Measurements from ENCODE around the gene ZNF655. TPM values are rescaled to one million over a fixed set of nuclear protein-coding genes. Genes with fewer than 3 reads are reported as not detected.

The ZNF655 gene
- total and polyA plus RNA-seq, 2 of the 8 experiments (the other 6 are each of a cell fraction or from before 2014, with no cell fraction given): 27.1 to 37.8 TPM

GRCh38 chr7:99539213-99539811 is 19.1 kb upstream of the ZNF655 start:
- no peak overlapping the region for H2AK5ac ChIP-seq (ENCODE audit: low read depth, low read length)
- 82% methylated on average over 7 of the region's 7 CpGs; no CpG with 5 or more reads in 1 of the 2 experiments for WGBS, 2 experiments (ENCODE audit: extremely low coverage in 1 of 2, insufficient coverage in 1 of 2, insufficient read length in 1 of 2, insufficient replicate concordance in 2 of 2, low coverage in 1 of 2, low lambda C conversion rate in 2 of 2, missing lambda C conversion rate in 1 of 2)
- H4K20me1 ChIP-seq (replicated peaks in 1 of 2; ENCODE audit: control insufficient read depth in 1 of 2, insufficient read depth in 2 of 2, low read length in 2 of 2): no peaks in the 10 kb centered on the region
- no peak overlapping the region for H2BK20ac ChIP-seq (ENCODE audit: low read length)
- no peak overlapping the region for H3K27ac ChIP-seq (ENCODE audit: low read depth, low read length)
- H3K14ac ChIP-seq (ENCODE audit: insufficient read length): no peak overlapping the region
- H3K18ac ChIP-seq (ENCODE audit: extremely low read depth, low read length): no peak overlapping the region
- H3K79me1 ChIP-seq (ENCODE audit: low read depth, low read length): no peaks in the 10 kb centered on the region
- no peak overlapping the region for H2BK15ac ChIP-seq (ENCODE audit: low read length)
- H2BK12ac ChIP-seq (ENCODE audit: low read depth, low read length): no peak overlapping the region
- no peaks in the 10 kb centered on the region for H3K27me3 ChIP-seq (replicated peaks in 1 of 4; ENCODE audit: control insufficient read depth in 3 of 4, extremely low read depth in 1 of 4, insufficient read depth in 3 of 4, low read length in 3 of 4)
- POLR2A ChIA-PET (ENCODE audit: partially characterized antibody): interaction anchor here (2.1 kb wide), 1 partner anchor 19 kb away, joined by 6 read pairs; the partner anchor contains the start of gene ZNF655
- no peak overlapping the region for H2BK5ac ChIP-seq (ENCODE audit: low read depth, low read length)
- H3K4me1 ChIP-seq (replicated peaks in 1 of 4; ENCODE audit: control insufficient read depth in 3 of 4, insufficient read depth in 4 of 4, low read length in 3 of 4): no peaks in the 10 kb centered on the region
- H3K4me3 ChIP-seq (ENCODE audit: extremely low read depth in 1 of 4, insufficient read depth in 2 of 4, low read depth in 3 of 4, low read length in 4 of 4): no peak overlapping the region
- H3K56ac ChIP-seq (replicated peaks; ENCODE audit: insufficient read length, low read depth, low read length): no peak overlapping the region
- no peaks in the 10 kb centered on the region for H3K79me2 ChIP-seq (ENCODE audit: control insufficient read depth in 1 of 2, insufficient read depth in 2 of 2, low read length in 2 of 2)
- no peak overlapping the region for H2AFZ ChIP-seq (ENCODE audit: low read length)
- no peak overlapping the region for H3K9ac ChIP-seq (replicated peaks in 1 of 4; ENCODE audit: extremely low read depth in 1 of 4, low read depth in 3 of 4, low read length in 3 of 4)
- no peak overlapping the region for H3K4me2 ChIP-seq (ENCODE audit: insufficient read depth in 1 of 2, low read depth in 2 of 2, low read length in 2 of 2)
- FAIRE-seq: no peak
- no peak overlapping the region for H3K23ac ChIP-seq (ENCODE audit: insufficient read length)
- H3K4ac ChIP-seq (replicated peaks; ENCODE audit: insufficient read length, low read depth, low read length): no peak overlapping the region
- H3K9me3 ChIP-seq (ENCODE audit: insufficient read depth in 2 of 2, low read depth in 1 of 2, low read length in 1 of 2): peaks cover 31 to 33% of the 10 kb centered on the region in 2 experiments
- CTCF ChIA-PET (ENCODE audit: partially characterized antibody): interaction anchor here (1.2 to 1.6 kb wide), 2 partner anchors 9 to 13 kb away, joined by 3 to 11 read pairs; no protein-coding TSS in a partner anchor
- no peak overlapping the region for H4K8ac ChIP-seq (ENCODE audit: extremely low read depth, insufficient read depth, low read length)
- no peak overlapping the region for H4K91ac ChIP-seq (replicated peaks; ENCODE audit: insufficient read length, low read length)
- H2BK120ac ChIP-seq (replicated peaks; ENCODE audit: low read depth, low read length): no peak overlapping the region
- H3K23me2 ChIP-seq (ENCODE audit: low read depth, low read length): no peaks in the 10 kb centered on the region
- no peaks in the 10 kb centered on the region for H3K36me3 ChIP-seq (ENCODE audit: control insufficient read depth in 2 of 4, insufficient read depth in 4 of 4, low read length in 3 of 4)
- no peak overlapping the region for H4K5ac ChIP-seq (ENCODE audit: insufficient read length, low read depth, low read length)
- DNase-seq (ENCODE audit: low read depth in 1 of 2, low spot score in 2 of 2): no peak
- TF ChIP-seq POLR2A (IDR thresholded peaks at IDR 0.05; ENCODE audit: control extremely low read depth in 1 of 2, low read depth in 2 of 2, low read length in 2 of 2) (no peak), EP300 (IDR thresholded peaks at IDR 0.05; ENCODE audit: borderline replicate concordance in 1 of 2, low read depth in 2 of 2, low read length in 2 of 2) (no peak), JUN (IDR thresholded peaks at IDR 0.05; ENCODE audit: low read depth, low read length) (no peak)

Measured in H1 (cell line).